Motor neuron (in vitro differentiated cells): ENCODE data around the gene GLP2R. TPM values are rescaled to one million over a fixed set of nuclear protein-coding genes. Genes with fewer than 3 reads are reported as not detected.
"Not testable (repeated sequence)": the region's sequence is repeated elsewhere in the genome, so short reads cannot be mapped to it uniquely, and the experiment has no call there.

Experiments used
- ATAC-seq, 8 experiments: fragments of 200-7000 bp; cut with Tn5 transposase; replicated peaks in 6 of 8; 2 replicates each; pipeline ENCODE4 v1.8.0; 2021; ENCODE audit warnings: mild to moderate bottlenecking in 8 of 8, moderate library complexity in 8 of 8
- H3K27ac ChIP-seq, 2 donors: fragments of 250-450 bp; sonication (Bioruptor Pico); 2 replicates each; pipeline ENCODE4 v1.9.0; 2021; ENCODE audit warnings: antibody characterized with exemption in 2 of 2, mild to moderate bottlenecking in 2 of 2, moderate library complexity in 1 of 2
- H3K4me1 ChIP-seq, 2 donors: fragments of 250-450 bp; sonication (Bioruptor Pico); replicated peaks in 1 of 2; 2 replicates each; pipeline ENCODE4 v1.6.1; 2021; ENCODE audit warnings: antibody characterized with exemption in 2 of 2, mild to moderate bottlenecking in 2 of 2, moderate library complexity in 1 of 2
- H3K4me3 ChIP-seq, 5 donors: fragments of 250-450 bp; sonication (Bioruptor Pico); 2 replicates each; pipeline ENCODE4 v1.9.0; 2021; ENCODE audit warnings: antibody characterized with exemption in 5 of 5, mild to moderate bottlenecking in 5 of 5, moderate library complexity in 4 of 5
- WGBS, 10 experiments: fragments of 450-650 bp; shearing (Covaris generic); methylation state at CpG; one replicate each; pipeline ENCODE4 v1.0.0; 2022; 5-methylcytosine and 5-hydroxymethylcytosine counted together
- in situ Hi-C, 9 experiments: fragments of 400-800 bp; cut with MboI; loops; one replicate each; pipeline ENCODE4 v1.15.0; 2021; ENCODE audit warnings: low sequenced_read_pairs in 9 of 9, low pct_unique_long_range_greater_than_20kb in 2 of 9; ENCODE audit not compliant: unreplicated experiment in 9 of 9
- total RNA-seq, 8 experiments: library from RNA; unstranded; fragments of 300-600 nt; gene quantifications; 2 replicates each; pipeline versions ENCODE4 v1.2.3 to v1.2.4, GENCODE V29; 2022

The GLP2R gene, protein sequence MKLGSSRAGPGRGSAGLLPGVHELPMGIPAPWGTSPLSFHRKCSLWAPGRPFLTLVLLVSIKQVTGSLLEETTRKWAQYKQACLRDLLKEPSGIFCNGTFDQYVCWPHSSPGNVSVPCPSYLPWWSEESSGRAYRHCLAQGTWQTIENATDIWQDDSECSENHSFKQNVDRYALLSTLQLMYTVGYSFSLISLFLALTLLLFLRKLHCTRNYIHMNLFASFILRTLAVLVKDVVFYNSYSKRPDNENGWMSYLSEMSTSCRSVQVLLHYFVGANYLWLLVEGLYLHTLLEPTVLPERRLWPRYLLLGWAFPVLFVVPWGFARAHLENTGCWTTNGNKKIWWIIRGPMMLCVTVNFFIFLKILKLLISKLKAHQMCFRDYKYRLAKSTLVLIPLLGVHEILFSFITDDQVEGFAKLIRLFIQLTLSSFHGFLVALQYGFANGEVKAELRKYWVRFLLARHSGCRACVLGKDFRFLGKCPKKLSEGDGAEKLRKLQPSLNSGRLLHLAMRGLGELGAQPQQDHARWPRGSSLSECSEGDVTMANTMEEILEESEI
- under 1 TPM in 6 of 8 experiments, not detected in 2; 0.09 to 0.52 (median 0.14) TPM for total RNA-seq

DNA sequence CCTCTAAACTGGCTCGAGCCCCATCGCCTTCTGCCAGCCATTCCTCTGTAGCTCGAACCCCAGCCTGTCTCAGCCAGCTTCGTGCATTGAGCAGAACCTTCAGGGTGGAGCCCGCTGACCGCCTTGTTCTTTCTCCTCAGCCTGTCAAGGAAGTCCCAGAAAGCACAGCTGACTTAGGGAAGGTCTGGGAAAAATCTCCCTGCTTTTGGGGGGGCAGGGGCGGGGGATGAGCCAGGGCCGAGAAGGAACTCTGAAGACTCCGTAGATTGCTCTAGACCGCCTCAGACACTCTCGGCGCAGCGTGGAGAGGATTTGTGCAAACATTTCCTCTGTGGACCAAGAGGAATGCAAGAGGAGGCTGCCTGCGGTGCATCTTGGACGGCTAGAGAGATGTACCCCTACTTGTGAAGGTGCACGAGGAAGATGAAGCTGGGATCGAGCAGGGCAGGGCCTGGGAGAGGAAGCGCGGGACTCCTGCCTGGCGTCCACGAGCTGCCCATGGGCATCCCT lies at the start of gene GLP2R:
Gene GLP2R (plus strand): TSS at position 284 of the 510 bp plus-strand sequence. CDS start 140 bp downstream, at position 424.
- WGBS, 10 experiments: 58 to 91% (median 69%) methylated on average over 2 to 10 of the region's 21 CpGs; no CpG with 5 or more reads in 3 of the 10 experiments
- H3K4me1 ChIP-seq: no peaks in the 10 kb centered on the region
- H3K4me3 ChIP-seq: no peak within 1 kb of the TSS
- in situ Hi-C loops: no loop called here
- no peak for ATAC-seq
- H3K27ac ChIP-seq: no peak within 1 kb of the TSS

DNA sequence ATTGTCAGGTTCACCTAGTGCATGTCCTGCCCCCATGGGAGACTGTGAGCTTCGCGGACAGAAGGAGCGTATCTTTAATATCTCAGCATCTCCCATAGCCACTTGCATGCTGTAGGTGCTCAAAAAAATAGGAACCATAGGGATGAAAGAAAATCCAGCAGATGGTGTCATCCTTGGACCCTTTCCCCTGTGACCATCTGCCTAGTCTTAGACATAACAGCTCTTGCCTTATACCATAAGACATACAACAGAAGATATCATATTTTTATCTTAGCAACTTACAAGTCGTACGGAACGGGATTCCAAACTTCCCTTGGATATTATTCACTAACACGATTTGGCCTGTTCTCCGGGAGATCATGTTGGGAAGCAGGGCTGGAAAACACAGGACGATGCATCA lies 48.8 kb upstream of the GLP2R start:
- no peaks in the 10 kb centered on the region for H3K4me1 ChIP-seq
- no peak for ATAC-seq
- no peak overlapping the region for H3K27ac ChIP-seq
- no peak overlapping the region for H3K4me3 ChIP-seq
- in situ Hi-C loops: no loop called here
- 50 to 100% (median 95%) methylated on average over 3 to 8 of the region's 9 CpGs; no CpG with 5 or more reads in 4 of the 10 experiments for WGBS, 10 experiments

DNA sequence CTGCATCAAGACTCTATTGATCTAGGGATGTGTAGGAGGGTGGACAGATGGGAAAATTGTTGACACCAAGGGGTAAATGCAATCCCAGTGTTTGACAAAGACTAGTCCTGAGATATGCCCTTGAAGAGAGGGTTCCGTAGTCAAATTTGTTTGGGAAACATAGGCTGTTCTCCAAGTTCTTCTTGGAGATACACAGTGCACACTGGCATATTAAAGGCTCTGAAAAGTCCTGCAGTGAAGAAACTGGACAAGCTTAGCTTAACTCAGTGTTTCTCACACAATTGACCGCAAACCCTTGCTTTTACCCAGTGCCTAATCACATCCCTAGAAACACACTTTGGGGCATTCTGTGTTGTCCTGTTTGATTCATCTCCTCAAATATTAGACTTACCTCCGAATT lies 45.2 kb upstream of the GLP2R start:
- Histone ChIP-seq H3K4me1 (no peaks in the 10 kb centered on the region), H3K27ac (no peak overlapping the region), H3K4me3 (no peak overlapping the region)
- in situ Hi-C loops: no loop called here
- ATAC-seq: no peak
- 20 to 100% (median 63%) methylated on average over 1 to 3 of the region's 3 CpGs for WGBS, 10 experiments

DNA sequence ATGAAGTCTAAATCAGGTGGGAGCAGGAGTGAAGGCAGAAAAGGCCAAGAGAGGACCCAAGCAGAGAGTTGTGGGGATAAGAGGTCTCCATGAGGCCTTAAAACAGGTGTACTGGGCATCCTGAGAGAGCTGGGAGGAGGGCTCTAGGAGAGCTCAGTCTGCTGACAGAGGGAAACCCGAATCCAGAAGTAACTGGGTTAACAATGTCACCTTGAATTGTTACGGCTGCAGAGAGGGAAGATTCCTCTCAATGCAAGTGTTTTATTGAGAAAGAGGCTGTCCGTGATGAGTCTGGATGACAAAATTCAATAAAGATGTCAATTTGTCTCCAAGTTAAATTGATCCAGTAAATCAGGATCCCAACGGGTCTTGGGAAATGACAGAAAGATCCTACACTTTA lies 42.7 kb upstream of the GLP2R start:
- no peak for ATAC-seq
- H3K4me3 ChIP-seq: no peak overlapping the region
- no peak overlapping the region for H3K27ac ChIP-seq
- in situ Hi-C loops: no loop called here
- 4 to 100% (median 81%) methylated on average over 1 to 4 of the region's 4 CpGs; no CpG with 5 or more reads in 1 of the 10 experiments for WGBS, 10 experiments
- no peaks in the 10 kb centered on the region for H3K4me1 ChIP-seq

DNA sequence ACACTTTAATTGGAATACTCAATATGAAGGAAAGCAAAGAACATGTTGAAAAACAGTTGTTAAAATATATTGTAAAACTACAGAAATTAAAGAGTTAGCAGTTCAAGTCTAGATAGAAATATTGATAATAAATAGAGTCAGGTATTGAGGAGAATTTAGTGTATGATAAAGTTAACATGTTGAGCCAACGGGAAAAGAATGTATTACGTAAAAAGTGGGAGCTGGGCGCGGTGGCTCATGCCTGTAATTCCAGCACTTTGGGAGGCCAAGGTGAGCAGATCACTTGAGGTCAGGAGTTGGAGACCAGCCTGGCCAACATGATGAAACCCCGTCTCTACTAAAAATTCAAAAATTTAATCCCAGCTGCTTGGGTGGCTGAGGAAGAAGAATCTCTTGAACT lies 42.3 kb upstream of the GLP2R start:
- 48 to 100% (median 84%) methylated on average over 2 to 5 of the region's 5 CpGs; no CpG with 5 or more reads in 1 of the 10 experiments for WGBS, 10 experiments
- H3K4me3 ChIP-seq, H3K27ac ChIP-seq, H3K4me1 ChIP-seq, ATAC-seq, in situ Hi-C loops: not testable (repeated sequence)

DNA sequence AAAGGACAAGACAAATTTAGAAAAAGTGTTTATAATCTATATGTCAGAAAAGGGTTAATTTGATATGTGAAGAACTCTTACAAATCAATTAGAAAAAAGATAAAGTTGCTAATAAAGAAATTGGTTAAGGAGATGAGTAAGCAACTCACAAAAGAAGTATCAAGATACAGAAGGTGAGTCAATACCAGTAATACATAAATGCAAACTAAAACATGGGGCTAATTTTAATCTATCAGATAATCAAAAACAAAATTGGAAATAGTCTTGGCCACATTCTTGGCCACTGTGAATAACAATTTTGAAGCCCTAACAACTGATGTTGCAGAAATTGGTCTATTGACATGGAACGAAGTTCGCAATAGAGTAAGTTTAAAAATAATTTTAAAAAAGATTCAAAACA lies 41.2 kb upstream of the GLP2R start:
- 5 to 100% (median 88%) methylated on average over 1 to 2 of the region's 2 CpGs for WGBS, 10 experiments
- no peak overlapping the region for H3K4me3 ChIP-seq
- no peaks in the 10 kb centered on the region for H3K4me1 ChIP-seq
- ATAC-seq: no peak
- H3K27ac ChIP-seq: no peak overlapping the region
- in situ Hi-C loops: no loop called here

DNA sequence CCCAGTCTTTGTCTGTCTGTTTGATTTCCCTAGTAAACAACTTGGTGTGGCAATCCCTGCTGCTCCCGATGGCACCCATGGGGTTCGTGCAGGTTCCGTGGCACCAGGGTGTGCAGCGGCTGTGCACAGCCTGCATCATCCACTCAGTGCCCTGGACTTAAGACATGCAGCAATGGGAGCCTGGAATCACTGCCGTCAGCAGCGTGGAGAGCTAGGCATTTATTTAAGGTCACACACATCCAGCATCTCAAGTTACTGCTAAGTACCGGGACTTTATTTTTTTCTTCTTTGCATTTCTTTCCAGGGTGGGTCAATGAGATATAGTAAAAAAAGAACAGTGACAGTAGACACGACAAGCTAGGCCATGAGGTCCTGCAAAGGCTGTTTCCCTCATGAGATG lies 37.1 kb upstream of the GLP2R start:
- WGBS, 10 experiments: 14 to 90% (median 74%) methylated on average over 1 to 6 of the region's 8 CpGs
- ATAC-seq: no peak

DNA sequence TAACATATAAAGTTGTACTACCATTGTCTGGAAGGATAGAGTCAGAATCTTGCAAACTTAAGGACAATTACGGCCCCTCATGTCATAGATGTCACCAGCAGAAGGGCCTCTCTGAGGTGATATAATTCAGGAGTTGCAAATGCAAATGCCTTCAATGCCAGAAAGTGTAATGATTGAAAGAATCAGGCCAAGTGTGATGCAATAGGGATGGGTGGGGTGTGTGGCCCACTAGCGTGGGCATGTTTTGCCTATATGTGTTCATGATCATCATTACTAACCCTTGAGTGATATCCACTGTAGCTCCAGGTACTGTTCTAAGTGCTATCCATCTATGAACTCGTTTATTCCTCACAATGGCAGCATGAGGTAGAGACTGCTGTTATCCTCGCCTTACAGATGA lies 35.4 kb upstream of the GLP2R start:
- Histone ChIP-seq H3K4me1 (no peaks in the 10 kb centered on the region), H3K27ac (no peak overlapping the region), H3K4me3 (no peak overlapping the region)
- WGBS, 10 experiments: 10 to 100% (median 72%) methylated on average over 1 to 4 of the region's 4 CpGs; no CpG with 5 or more reads in 2 of the 10 experiments
- ATAC-seq: no peak
- in situ Hi-C loops: no loop called here

More for the DNA sequence above, 37.1 kb upstream of the GLP2R start:
- Histone ChIP-seq H3K4me3 (no peak overlapping the region), H3K4me1 (no peaks in the 10 kb centered on the region), H3K27ac (no peak overlapping the region)
- in situ Hi-C loops: no loop called here

DNA sequence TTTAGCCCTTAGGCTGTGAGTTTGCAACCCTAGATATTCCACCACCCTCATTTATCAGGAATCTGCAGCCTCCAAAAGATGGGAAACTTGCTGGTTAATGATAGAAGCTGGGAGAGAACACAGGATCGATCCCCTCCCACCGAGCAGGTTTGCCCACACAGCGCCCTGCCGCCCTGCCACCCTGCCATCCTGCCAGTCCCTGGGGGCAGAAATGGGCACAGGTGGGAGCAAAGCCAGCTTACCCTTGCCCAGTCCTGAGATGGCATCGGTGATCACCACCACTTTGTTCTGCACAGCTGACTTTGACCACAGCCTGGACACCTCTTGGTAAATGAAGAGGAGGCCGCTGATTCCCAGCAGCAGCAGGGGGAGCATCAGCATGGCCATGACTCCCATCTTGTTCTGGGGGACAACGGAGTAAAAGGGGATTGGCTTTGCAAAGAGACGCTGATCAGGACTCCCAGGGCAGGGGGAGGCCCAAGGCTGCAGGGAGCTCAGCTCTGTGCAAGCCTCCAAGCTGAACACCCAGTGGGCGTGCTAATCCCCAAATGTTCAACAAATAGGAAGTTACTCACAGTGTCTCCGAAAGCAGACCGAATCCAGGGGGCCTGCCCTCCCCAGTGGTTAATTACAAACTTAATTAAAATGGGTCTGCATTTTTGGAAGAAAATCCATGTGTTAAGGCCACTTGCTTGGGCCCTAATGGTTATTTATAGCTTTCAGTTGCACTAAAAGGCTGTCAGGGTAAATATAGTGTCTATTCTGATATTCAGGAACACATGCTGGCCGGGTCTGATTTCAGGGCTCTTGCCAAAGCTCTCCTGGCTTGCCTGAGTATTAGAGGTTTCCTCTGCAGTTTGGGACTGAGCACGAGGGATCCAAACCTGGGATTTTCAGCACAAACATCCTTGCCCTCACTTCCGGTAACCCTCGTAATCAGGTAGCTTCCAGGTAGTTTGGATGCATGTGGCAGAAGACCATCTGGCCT lies 34.5 kb upstream of the GLP2R start, which contains the start of gene DHRS7C:
Gene DHRS7C (minus strand): TSS at position 704 of the 988 bp plus-strand sequence. CDS start 308 bp downstream, at position 396.
- Histone ChIP-seq H3K4me1 (no peaks in the 10 kb centered on the region), H3K4me3 (no peak within 1 kb of the TSS), H3K27ac (no peak within 1 kb of the TSS)
- in situ Hi-C loops: no loop called here
- WGBS, 10 experiments: 20 to 100% (median 80%) methylated on average over 1 to 7 of the region's 15 CpGs; no CpG with 5 or more reads in 3 of the 10 experiments
- ATAC-seq: no peak

DNA sequence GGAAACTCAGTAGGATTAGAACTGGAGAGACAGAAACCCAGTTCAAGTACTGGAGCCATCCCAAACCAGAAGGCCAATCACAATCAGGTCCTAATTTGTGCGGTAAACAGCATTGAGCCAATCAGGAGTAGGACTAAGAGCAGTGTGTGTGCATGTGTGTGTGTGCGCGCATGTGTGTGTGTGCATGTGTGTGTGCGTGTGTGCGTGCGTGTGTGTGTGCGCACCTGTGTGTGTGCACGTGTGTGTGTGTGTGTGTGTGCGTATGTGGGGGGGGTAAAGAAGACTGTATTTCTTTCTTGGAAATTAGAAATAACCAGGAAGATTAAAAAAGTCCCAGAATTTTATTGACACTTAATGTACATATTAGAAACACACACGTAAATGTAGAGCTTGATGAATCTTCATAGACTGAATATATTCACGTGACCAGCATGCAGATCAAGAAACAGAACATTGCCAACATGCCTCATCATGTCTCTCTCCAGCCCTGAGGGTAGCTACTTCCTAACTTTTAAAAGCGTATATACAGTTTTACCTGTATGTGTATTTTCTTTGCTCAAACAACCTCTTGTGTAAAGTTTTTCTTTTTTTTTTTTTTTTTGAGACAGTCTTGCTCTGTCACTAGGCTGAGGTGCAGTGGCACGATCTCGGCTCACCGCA lies 33.4 kb upstream of the GLP2R start:
- no peak for ATAC-seq
- no peaks in the 10 kb centered on the region for H3K4me1 ChIP-seq
- 61 to 100% (median 91%) methylated on average over 1 to 14 of the region's 15 CpGs for WGBS, 10 experiments
- in situ Hi-C loops: no loop called here
- H3K4me3 ChIP-seq: no peak overlapping the region
- H3K27ac ChIP-seq: no peak overlapping the region

DNA sequence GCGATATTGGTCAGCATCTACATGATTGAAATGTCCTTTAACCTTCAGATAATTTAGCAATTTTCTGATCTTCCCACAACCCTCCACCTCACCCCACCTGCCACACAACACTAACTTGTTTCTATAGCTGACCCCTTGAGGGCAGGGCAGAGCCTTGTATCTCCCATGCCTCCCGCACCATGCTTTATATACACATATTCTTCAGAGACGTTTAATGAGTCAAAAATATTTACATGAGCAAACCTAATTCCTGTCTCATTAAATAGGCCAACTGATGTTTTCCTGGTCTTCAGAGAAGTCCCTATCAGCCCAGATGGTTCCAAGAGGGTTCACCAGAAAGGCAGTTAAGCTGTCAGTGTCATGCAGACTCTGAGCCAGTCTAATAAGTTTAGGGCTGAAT lies 27.7 kb upstream of the GLP2R start:
- in situ Hi-C loops: no loop called here
- Histone ChIP-seq H3K4me1 (no peaks in the 10 kb centered on the region), H3K27ac (no peak overlapping the region), H3K4me3 (no peak overlapping the region)
- peak in 3 of 8 experiments; percentile 4 to 47 (median 18) for ATAC-seq
- 0 to 100% (median 83%) methylated on average over 1 to 3 of the region's 3 CpGs; no CpG with 5 or more reads in 3 of the 10 experiments for WGBS, 10 experiments

DNA sequence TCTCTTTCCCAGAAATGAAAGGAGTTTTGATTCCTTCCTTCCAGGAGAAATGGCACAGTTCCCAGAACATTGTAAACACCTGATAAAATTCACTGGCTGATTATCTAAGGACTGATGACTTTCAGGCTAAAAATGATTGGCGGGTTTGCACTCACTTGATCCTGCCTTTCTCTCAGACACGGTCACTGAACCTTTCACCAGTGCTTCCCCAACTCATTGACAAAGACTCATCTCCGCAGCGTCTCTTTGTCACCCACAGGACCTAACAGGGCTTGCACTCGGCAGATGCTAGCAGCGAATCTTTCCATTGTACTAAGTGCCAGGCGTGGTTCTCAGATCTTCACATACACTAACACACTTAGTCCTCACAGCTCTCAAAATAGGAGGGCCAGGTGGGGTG lies 27.0 kb upstream of the GLP2R start:
- Histone ChIP-seq H3K27ac (no peak overlapping the region), H3K4me3 (no peak overlapping the region), H3K4me1 (no peaks in the 10 kb centered on the region)
- ATAC-seq: no peak
- in situ Hi-C loops: no loop called here
- 53 to 100% (median 72%) methylated on average over 1 to 3 of the region's 7 CpGs; no CpG with 5 or more reads in 4 of the 10 experiments for WGBS, 10 experiments
